ENCODE data around the gene TRMT10B.
"Not testable (repeated sequence)": the region's sequence is repeated elsewhere in the genome, so short reads cannot be mapped to it uniquely, and the experiment has no call there.

- TF ChIP-seq ATF3 (CRISPR knock-in tag; conservative IDR thresholded peaks at IDR 0.05); CTCF (IDR thresholded peaks at IDR 0.05); JUN (CRISPR knock-in tag; IDR thresholded peaks at IDR 0.05); ETV6 (CRISPR knock-in tag; IDR thresholded peaks at IDR 0.05); SP1 (CRISPR knock-in tag; conservative IDR thresholded peaks at IDR 0.05); ZNF281 (CRISPR knock-in tag; IDR thresholded peaks at IDR 0.05): not testable (repeated sequence)
- TF ChIP-seq, protein P1, sequence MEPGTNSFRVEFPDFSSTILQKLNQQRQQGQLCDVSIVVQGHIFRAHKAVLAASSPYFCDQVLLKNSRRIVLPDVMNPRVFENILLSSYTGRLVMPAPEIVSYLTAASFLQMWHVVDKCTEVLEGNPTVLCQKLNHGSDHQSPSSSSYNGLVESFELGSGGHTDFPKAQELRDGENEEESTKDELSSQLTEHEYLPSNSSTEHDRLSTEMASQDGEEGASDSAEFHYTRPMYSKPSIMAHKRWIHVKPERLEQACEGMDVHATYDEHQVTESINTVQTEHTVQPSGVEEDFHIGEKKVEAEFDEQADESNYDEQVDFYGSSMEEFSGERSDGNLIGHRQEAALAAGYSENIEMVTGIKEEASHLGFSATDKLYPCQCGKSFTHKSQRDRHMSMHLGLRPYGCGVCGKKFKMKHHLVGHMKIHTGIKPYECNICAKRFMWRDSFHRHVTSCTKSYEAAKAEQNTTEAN (CRISPR knock-in tag; IDR thresholded peaks at IDR 0.05): not testable (repeated sequence)
- TF ChIP-seq, protein P2, sequence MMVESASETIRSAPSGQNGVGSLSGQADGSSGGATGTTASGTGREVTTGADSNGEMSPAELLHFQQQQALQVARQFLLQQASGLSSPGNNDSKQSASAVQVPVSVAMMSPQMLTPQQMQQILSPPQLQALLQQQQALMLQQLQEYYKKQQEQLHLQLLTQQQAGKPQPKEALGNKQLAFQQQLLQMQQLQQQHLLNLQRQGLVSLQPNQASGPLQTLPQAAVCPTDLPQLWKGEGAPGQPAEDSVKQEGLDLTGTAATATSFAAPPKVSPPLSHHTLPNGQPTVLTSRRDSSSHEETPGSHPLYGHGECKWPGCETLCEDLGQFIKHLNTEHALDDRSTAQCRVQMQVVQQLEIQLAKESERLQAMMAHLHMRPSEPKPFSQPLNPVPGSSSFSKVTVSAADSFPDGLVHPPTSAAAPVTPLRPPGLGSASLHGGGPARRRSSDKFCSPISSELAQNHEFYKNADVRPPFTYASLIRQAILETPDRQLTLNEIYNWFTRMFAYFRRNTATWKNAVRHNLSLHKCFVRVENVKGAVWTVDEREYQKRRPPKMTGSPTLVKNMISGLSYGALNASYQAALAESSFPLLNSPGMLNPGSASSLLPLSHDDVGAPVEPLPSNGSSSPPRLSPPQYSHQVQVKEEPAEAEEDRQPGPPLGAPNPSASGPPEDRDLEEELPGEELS (CRISPR knock-in tag; IDR thresholded peaks at IDR 0.05): not testable (repeated sequence)
Measured at GRCh38 chr9:37752112-37752511, 1.5 kb upstream of the TRMT10B start.

All from WTC11 (cell line).